Mesendoderm (in vitro differentiated cells): Measurements from ENCODE around the gene ELK1.
A peak's percentile ranks its signal among the peaks of the same experiment; 100 is the strongest.

Source experiments
- DNase-seq: peaks from one replicate; pipeline ENCODE4 v3.0.0; 2013
- H2AK5ac ChIP-seq: 2 replicates; pipeline ENCODE4 v1.6.1; 2013; ENCODE audit warnings: low read length, inconsistent platforms
- H2BK120ac ChIP-seq: 2 replicates; pipeline ENCODE4 v1.6.1; 2013; ENCODE audit warnings: low read depth, mild to moderate bottlenecking, low read length, moderate library complexity, mixed read lengths
- H2BK15ac ChIP-seq: replicated peaks from 2 replicates; pipeline ENCODE4 v1.6.1; 2013; ENCODE audit warnings: low read depth, mild to moderate bottlenecking, moderate library complexity
- H2BK5ac ChIP-seq: 2 replicates; pipeline ENCODE4 v1.6.1; 2013; ENCODE audit warnings: low read length, inconsistent platforms
- H3K18ac ChIP-seq: 2 replicates; pipeline ENCODE4 v1.6.1; 2013; ENCODE audit warnings: mild to moderate bottlenecking, low read length, mixed read lengths
- H3K23ac ChIP-seq: one replicate; pipeline ENCODE4 v1.6.1; 2013; ENCODE audit warnings: low read length
- H3K27ac ChIP-seq: 2 replicates; pipeline ENCODE4 v1.5.1; 2013; ENCODE audit warnings: low read depth, mild to moderate bottlenecking, inconsistent platforms, low read length, moderate library complexity
- H3K27me3 ChIP-seq: 2 replicates; pipeline ENCODE4 v1.6.1; 2013; ENCODE audit warnings: low read length, control low read depth, mild to moderate bottlenecking, inconsistent platforms; ENCODE audit not compliant: insufficient read depth, poor library complexity
- H3K36me3 ChIP-seq: 2 replicates; pipeline ENCODE4 v1.6.1; 2013; ENCODE audit warnings: low read length, inconsistent platforms; ENCODE audit not compliant: control insufficient read depth, insufficient read depth
- H3K4ac ChIP-seq: one replicate; pipeline ENCODE4 v1.6.1; 2013; ENCODE audit warnings: low read depth, mild to moderate bottlenecking, low read length, moderate library complexity
- H3K4me1 ChIP-seq: 2 replicates; pipeline ENCODE4 v1.6.1; 2013; ENCODE audit warnings: low read depth, low read length, inconsistent platforms; ENCODE audit not compliant: control insufficient read depth
- H3K4me2 ChIP-seq: 2 replicates; pipeline ENCODE4 v1.6.1; 2013; ENCODE audit warnings: low read length
- H3K4me3 ChIP-seq: 2 replicates; pipeline ENCODE4 v1.5.1; 2013; ENCODE audit warnings: mild to moderate bottlenecking, low read length
- H3K56ac ChIP-seq: one replicate; pipeline ENCODE4 v1.6.1; 2013; ENCODE audit warnings: low read length
- H3K79me1 ChIP-seq: 2 replicates; pipeline ENCODE4 v1.6.1; 2013; ENCODE audit warnings: low read length, inconsistent platforms
- H3K79me2 ChIP-seq: 2 replicates; pipeline ENCODE4 v1.6.1; 2013; ENCODE audit warnings: mild to moderate bottlenecking, low read length; ENCODE audit not compliant: control insufficient read depth, insufficient read depth
- H3K9ac ChIP-seq: 2 replicates; pipeline ENCODE4 v1.6.1; 2013; ENCODE audit warnings: low read length, inconsistent platforms
- H4K5ac ChIP-seq: one replicate; pipeline ENCODE4 v1.6.1; 2013; ENCODE audit warnings: low read length
- H4K8ac ChIP-seq: one replicate; pipeline ENCODE4 v1.6.1; 2013; ENCODE audit warnings: low read depth, mild to moderate bottlenecking, control low read depth, low read length, moderate library complexity
- WGBS: extraction: QIAGEN DNeasy Blood & Tissue Kit; methylation state at CpG from one replicate; pipeline ENCODE4 v1.1.7; 2013; ENCODE audit warnings: low lambda C conversion rate, missing lambda C conversion rate; ENCODE audit not compliant: insufficient coverage; ENCODE audit errors: extremely low coverage; 5-methylcytosine and 5-hydroxymethylcytosine counted together

The ELK1 gene

GRCh38 chrX:47633689-47634590 lies 16.4 kb downstream of the ELK1 start:
- Histone ChIP-seq H2BK120ac (no peak overlapping the region), H3K4me1 (no peaks in the 10 kb centered on the region), H3K79me2 (no peaks in the 10 kb centered on the region), H4K8ac (no peak overlapping the region), H2AK5ac (no peak overlapping the region), H3K18ac (no peak overlapping the region), H3K4ac (no peak overlapping the region), H3K56ac (no peak overlapping the region), H3K79me1 (no peaks in the 10 kb centered on the region), H2BK15ac (no peak overlapping the region), H3K27ac (no peak overlapping the region), H3K4me3 (no peak overlapping the region), H3K4me2 (no peak overlapping the region), H3K27me3 (no peaks in the 10 kb centered on the region), H3K23ac (no peak overlapping the region), H4K5ac (no peak overlapping the region), H3K36me3 (peaks cover 2% of the 10 kb centered on the region), H2BK5ac (no peak overlapping the region), H3K9ac (no peak overlapping the region)
- no peak for DNase-seq
- WGBS: no CpG with 5 or more reads among the region's 14 CpGs

- H3K4ac ChIP-seq: no peak overlapping the region
- no peaks in the 10 kb centered on the region for H3K79me2 ChIP-seq
- H2BK120ac ChIP-seq: no peak overlapping the region
- no peaks in the 10 kb centered on the region for H3K79me1 ChIP-seq
- no peak for DNase-seq
- H3K56ac ChIP-seq: no peak overlapping the region
- no peak overlapping the region for H4K8ac ChIP-seq
- no peak overlapping the region for H3K23ac ChIP-seq
- H3K36me3 ChIP-seq: peaks cover 2% of the 10 kb centered on the region
- no peak overlapping the region for H3K4me3 ChIP-seq
- H4K5ac ChIP-seq: no peak overlapping the region
- no peaks in the 10 kb centered on the region for H3K4me1 ChIP-seq
- H3K4me2 ChIP-seq: no peak overlapping the region
- H3K9ac ChIP-seq: no peak overlapping the region
- H3K27me3 ChIP-seq: no peaks in the 10 kb centered on the region
- no CpG with 5 or more reads among the region's 4 CpGs for WGBS
- no peak overlapping the region for H2BK5ac ChIP-seq
- no peak overlapping the region for H2AK5ac ChIP-seq
- H3K27ac ChIP-seq: no peak overlapping the region
- no peak overlapping the region for H3K18ac ChIP-seq
- H2BK15ac ChIP-seq: no peak overlapping the region
These were observed 17.7 kb downstream of the ELK1 start for GRCh38 chrX:47632666-47633065.

DNA sequence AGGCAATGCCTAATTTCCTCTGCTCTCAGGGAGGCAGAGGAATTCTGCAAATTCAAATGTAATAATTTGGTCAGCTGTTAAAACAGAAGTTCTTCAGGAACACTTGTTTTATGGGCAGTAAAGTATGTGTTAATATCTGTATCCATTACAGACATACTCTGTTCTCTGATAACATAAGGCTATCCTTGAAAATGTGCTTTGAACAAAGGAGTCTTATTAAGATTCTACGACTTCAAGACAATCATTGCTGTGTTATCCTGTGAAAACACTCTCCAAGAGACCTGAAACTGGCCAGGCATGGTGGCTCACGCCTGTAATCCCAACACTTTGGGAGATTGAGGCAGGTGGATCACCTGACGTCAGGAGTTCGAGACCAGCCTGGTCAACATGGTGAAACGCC lies 18.7 kb downstream of the ELK1 start:
- H2BK15ac ChIP-seq: no peak overlapping the region
- H3K79me1 ChIP-seq: no peaks in the 10 kb centered on the region
- no peak overlapping the region for H2BK5ac ChIP-seq
- no peak overlapping the region for H4K5ac ChIP-seq
- H3K4me3 ChIP-seq: no peak overlapping the region
- no peak overlapping the region for H3K18ac ChIP-seq
- H2BK120ac ChIP-seq: no peak overlapping the region
- no peak for DNase-seq
- no peaks in the 10 kb centered on the region for H3K4me1 ChIP-seq
- no peak overlapping the region for H3K9ac ChIP-seq
- no peak overlapping the region for H2AK5ac ChIP-seq
- no peaks in the 10 kb centered on the region for H3K79me2 ChIP-seq
- no peaks in the 10 kb centered on the region for H3K27me3 ChIP-seq
- H3K23ac ChIP-seq: no peak overlapping the region
- no CpG with 5 or more reads among the region's 5 CpGs for WGBS
- H3K4me2 ChIP-seq: no peak overlapping the region
- H3K4ac ChIP-seq: no peak overlapping the region
- peaks cover 2% of the 10 kb centered on the region for H3K36me3 ChIP-seq
- H3K27ac ChIP-seq: no peak overlapping the region
- H4K8ac ChIP-seq: no peak overlapping the region
- H3K56ac ChIP-seq: no peak overlapping the region

DNA sequence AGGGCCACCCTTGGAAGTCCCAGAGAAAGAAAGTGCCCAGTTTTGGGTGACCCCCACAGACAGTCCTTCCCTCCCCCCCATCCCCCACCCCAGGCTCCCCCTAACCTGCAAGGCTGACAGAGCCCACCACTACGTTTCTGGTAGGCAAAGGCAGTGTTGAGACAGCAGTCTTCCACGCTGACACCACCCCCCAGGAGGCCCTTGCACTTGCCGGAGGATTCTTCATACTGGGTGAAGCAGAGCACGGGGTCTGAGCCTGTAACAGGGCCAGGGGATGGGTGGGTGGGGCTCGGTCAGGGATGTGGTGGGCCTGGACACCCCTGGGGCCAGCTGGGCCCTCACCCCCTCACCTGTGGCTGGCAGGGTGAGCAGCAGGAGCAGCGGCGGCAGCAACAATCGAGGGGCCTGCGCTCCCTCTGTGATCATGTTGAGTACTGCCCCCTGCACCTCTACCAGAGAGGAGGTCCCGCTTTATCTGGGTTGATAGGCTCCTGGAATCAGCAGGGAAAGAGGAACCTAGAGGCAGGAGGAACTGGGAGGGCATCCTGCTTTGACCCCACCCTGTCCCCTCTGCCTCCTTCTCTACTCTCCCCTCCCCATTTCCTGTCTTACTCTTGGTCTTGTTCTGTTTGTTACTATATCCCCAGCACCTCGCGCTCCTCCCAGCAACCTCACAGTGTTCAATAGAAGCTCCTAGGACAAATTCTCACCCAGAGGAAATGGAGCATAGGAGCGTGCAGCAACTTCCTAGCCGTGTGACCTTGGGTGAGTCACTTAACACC lies 20.8 kb downstream of the ELK1 start, which contains the start of gene CFP:
CFP (minus strand) TSS at position 512 of the 782 bp plus-strand sequence; CDS start at position 426, 86 bp downstream.
- peak; percentile 65 for DNase-seq

DNA sequence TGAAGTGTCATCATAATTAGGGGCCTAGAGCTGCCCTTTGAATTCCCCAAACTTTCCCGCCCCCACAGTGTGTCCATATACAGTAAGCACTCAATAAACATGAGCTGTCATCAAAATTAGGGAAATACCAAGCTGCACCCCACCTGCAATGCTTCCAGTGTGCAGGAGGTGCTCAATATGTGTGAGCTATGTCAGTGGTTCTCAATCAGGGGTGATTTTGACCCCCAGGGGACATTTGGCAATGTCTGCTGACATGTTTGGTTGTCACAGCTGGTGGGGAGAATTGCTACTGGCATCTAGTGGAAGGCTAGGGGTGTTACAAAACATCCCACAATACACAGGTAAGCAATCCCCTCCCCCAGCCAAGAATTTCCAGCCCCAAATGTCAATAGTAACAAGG lies 21.4 kb downstream of the ELK1 start:
- Histone ChIP-seq H3K56ac (no peak overlapping the region), H3K4me2 (no peak overlapping the region), H3K27ac (no peak overlapping the region), H3K27me3 (no peaks in the 10 kb centered on the region), H3K23ac (no peak overlapping the region), H3K4ac (no peak overlapping the region), H3K79me2 (no peaks in the 10 kb centered on the region), H2BK120ac (no peak overlapping the region), H2BK15ac (no peak overlapping the region), H3K36me3 (no peaks in the 10 kb centered on the region), H4K8ac (no peak overlapping the region), H2AK5ac (no peak overlapping the region), H2BK5ac (no peak overlapping the region), H3K4me1 (no peaks in the 10 kb centered on the region), H3K18ac (no peak overlapping the region), H3K4me3 (no peak overlapping the region), H3K79me1 (no peaks in the 10 kb centered on the region), H3K9ac (no peak overlapping the region), H4K5ac (no peak overlapping the region)
- no CpG with 5 or more reads among the region's 1 CpG for WGBS
- DNase-seq: peak; percentile 80

More for the DNA sequence above, 20.8 kb downstream of the ELK1 start, which contains the start of gene CFP:
- H3K23ac ChIP-seq: no peak within 1 kb of the TSS
- no peaks in the 10 kb centered on the region for H3K79me1 ChIP-seq
- no peaks in the 10 kb centered on the region for H3K4me1 ChIP-seq
- no CpG with 5 or more reads among the region's 14 CpGs for WGBS
- no peaks in the 10 kb centered on the region for H3K79me2 ChIP-seq
- no peaks in the 10 kb centered on the region for H3K27me3 ChIP-seq
- no peak within 1 kb of the TSS for H3K9ac ChIP-seq
- H3K36me3 ChIP-seq: no peaks in the 10 kb centered on the region
- H2BK120ac ChIP-seq: no peak within 1 kb of the TSS
- H3K4ac ChIP-seq: no peak within 1 kb of the TSS
- no peak within 1 kb of the TSS for H3K18ac ChIP-seq
- H3K4me3 ChIP-seq: no peak within 1 kb of the TSS
- no peak within 1 kb of the TSS for H2BK15ac ChIP-seq
- H3K4me2 ChIP-seq: no peak within 1 kb of the TSS
- H2BK5ac ChIP-seq: no peak within 1 kb of the TSS
- H3K27ac ChIP-seq: no peak within 1 kb of the TSS
- H4K8ac ChIP-seq: no peak within 1 kb of the TSS
- H4K5ac ChIP-seq: no peak within 1 kb of the TSS
- H3K56ac ChIP-seq: peak within 1 kb of the TSS; percentile 53
- no peak within 1 kb of the TSS for H2AK5ac ChIP-seq
